K562 (cell line): ENCODE measurements around the gene ITPKB.

Experiments
- CREB1 ChIP-seq, 2 experiments: sonication (generic) in 1 of 2; formaldehyde crosslinking in 1 of 2; IDR thresholded peaks; 2 replicates each; pipeline versions ENCODE4 v1.6.1 to v1.8.0; 2012 to 2022; ENCODE audit warnings: inconsistent platforms in 1 of 2, mild to moderate bottlenecking in 1 of 2, missing genetic modification reagents in 1 of 2, moderate library complexity in 1 of 2
- HDAC6 ChIP-seq: IDR thresholded peaks from 2 replicates; pipeline ENCODE4 v1.6.1; 2012; ENCODE audit warnings: low read depth, mild to moderate bottlenecking, control low read depth, inconsistent platforms, low read length, moderate library complexity
- KDM1A ChIP-seq, 2 experiments: fragments of 450-650 bp; IDR thresholded peaks; 2 replicates each; pipeline ENCODE4 v1.6.1; 2016; ENCODE audit warnings: mild to moderate bottlenecking in 2 of 2
- POLR2AphosphoS5 ChIP-seq: IDR thresholded peaks from 2 replicates; pipeline ENCODE4 v1.6.1; 2011; ENCODE audit warnings: mild to moderate bottlenecking, low read depth, low read length, moderate library complexity; ENCODE audit not compliant: control insufficient read depth, insufficient read depth
- PTBP1 ChIP-seq: fragments of 200-400 bp; formaldehyde crosslinking; IDR thresholded peaks from 2 replicates; pipeline ENCODE4 v1.6.1; 2017; ENCODE audit warnings: low read depth, low read length
- SMC3 ChIP-seq: conservative IDR thresholded peaks from 2 replicates; pipeline ENCODE4 v1.6.1; 2011; ENCODE audit warnings: low read depth, low read length, improper control_type of control experiment; ENCODE audit not compliant: insufficient read depth
- SREBF1 ChIP-seq: fragments of 150-350 bp; IDR thresholded peaks from 2 replicates; pipeline ENCODE4 v1.6.1; 2014; ENCODE audit warnings: antibody characterized with exemption, low read depth, low read length, borderline replicate concordance
- SRF ChIP-seq, 2 experiments: fragments of 250-450, 450-650 bp in 1 of 2; sonication (Bioruptor Pico) in 1 of 2; sonication (generic) in 1 of 2; formaldehyde crosslinking; IDR thresholded peaks; 2 replicates each; pipeline versions ENCODE4 v1.5.0 to v1.5.1; 2020 to 2022; ENCODE audit warnings: mild to moderate bottlenecking in 1 of 2, missing genetic modification reagents in 1 of 2

GRCh38 chr1:226738421-226738994 lies 574 bp downstream of the ITPKB start:
- no peak for TF ChIP-seq KDM1A (IDR thresholded peaks at IDR 0.05)
- no peak for TF ChIP-seq SMC3
- TF ChIP-seq SREBF1, result no peak
- TF ChIP-seq SRF (CRISPR knock-in tag; IDR thresholded peaks at IDR 0.05), result no peak
- no peak for TF ChIP-seq CREB1 (IDR thresholded peaks at IDR 0.05)
- TF ChIP-seq CREB1 (CRISPR knock-in tag; IDR thresholded peaks at IDR 0.05), result no peak
- TF ChIP-seq HDAC6, result no peak
- TF ChIP-seq PTBP1, result no peak
- no peak for TF ChIP-seq POLR2AphosphoS5
